Esophagus muscularis mucosa (tissue), 4 donors: Measurements from ENCODE around the gene BRCA1. TPM values are rescaled to one million over a fixed set of nuclear protein-coding genes. Genes with fewer than 3 reads are reported as not detected.

ENCODE experiments used
- DNase-seq: peaks from one replicate; pipeline ENCODE4 v3.0.0-alpha.2; 2017; ENCODE audit errors: extremely low spot score
- H3K27ac ChIP-seq, 4 donors: fragments of 200-600 bp; sonication (generic); replicated peaks in 1 of 4; 1 replicate in 3 of 4; 2 replicates in 1 of 4; pipeline ENCODE4 v1.5.1; 2016 to 2019; ENCODE audit warnings: mild to moderate bottlenecking in 1 of 4
- H3K27me3 ChIP-seq, 4 donors: fragments of 200-600 bp; sonication (generic); one replicate each; pipeline versions ENCODE4 v1.5.1 to v1.6.0; 2016 to 2019
- H3K36me3 ChIP-seq, 4 donors: fragments of 200-600 bp; sonication (generic); one replicate each; pipeline ENCODE4 v1.5.1; 2016 to 2019
- H3K4me1 ChIP-seq, 4 donors: fragments of 200-600 bp; sonication (generic); one replicate each; pipeline ENCODE4 v1.5.1; 2016 to 2019
- H3K4me3 ChIP-seq, 4 donors: fragments of 200-600 bp; sonication (generic); 1 replicate in 2 of 4; 2 replicates in 2 of 4; pipeline ENCODE4 v1.5.1; 2016 to 2019; ENCODE audit warnings: mild to moderate bottlenecking in 4 of 4, moderate library complexity in 1 of 4
- H3K9me3 ChIP-seq, 4 donors: fragments of 200-600 bp; sonication (generic); 1 replicate in 3 of 4; 2 replicates in 1 of 4; pipeline ENCODE4 v1.5.1; 2016 to 2019
- EP300 ChIP-seq: sonication (generic); formaldehyde crosslinking; IDR thresholded peaks from one replicate; pipeline ENCODE4 v1.6.1; 2017; ENCODE audit warnings: antibody characterized with exemption
- POLR2A ChIP-seq: fragments of 450-650 bp; IDR thresholded peaks from one replicate; pipeline ENCODE4 v1.6.1; 2017; ENCODE audit warnings: antibody characterized with exemption, moderate library complexity, mild to moderate bottlenecking, low read depth
- POLR2AphosphoS5 ChIP-seq, 2 donors: sonication (generic); formaldehyde crosslinking; IDR thresholded peaks; one replicate each; pipeline ENCODE4 v1.6.1; 2017; ENCODE audit warnings: antibody characterized with exemption in 2 of 2
- WGBS: methylation state at CpG from one replicate; pipeline ENCODE4 v1.1.5; 2018; 5-methylcytosine and 5-hydroxymethylcytosine counted together
- intact Hi-C: fragments of 100-400 bp; cut with DNase I; formaldehyde crosslinking; loops from one replicate; pipeline ENCODE4 v1.15.1; 2023
- total RNA-seq, 4 donors: library from RNA; depleted of rRNA; stranded (reverse); fragments of >200 nt; gene quantifications; one replicate each; pipeline versions ENCODE4 v1.1.0 to v1.2.1, GENCODE V29; 2016
- TF ChIP-seq, protein P1 (sequence below), 3 experiments: fragments of 200-600 bp in 2 of 3; fragments of 450-650 bp in 1 of 3; sonication (generic) in 2 of 3; IDR thresholded peaks; one replicate each; pipeline ENCODE4 v1.5.1; 2017 to 2019; ENCODE audit warnings: antibody characterized with exemption in 3 of 3, mild to moderate bottlenecking in 2 of 3, moderate library complexity in 1 of 3

BRCA1 gene
- total RNA-seq, 4 donors from 2014 or later = 3.1 to 7.6 (median 4.7) TPM

DNA sequence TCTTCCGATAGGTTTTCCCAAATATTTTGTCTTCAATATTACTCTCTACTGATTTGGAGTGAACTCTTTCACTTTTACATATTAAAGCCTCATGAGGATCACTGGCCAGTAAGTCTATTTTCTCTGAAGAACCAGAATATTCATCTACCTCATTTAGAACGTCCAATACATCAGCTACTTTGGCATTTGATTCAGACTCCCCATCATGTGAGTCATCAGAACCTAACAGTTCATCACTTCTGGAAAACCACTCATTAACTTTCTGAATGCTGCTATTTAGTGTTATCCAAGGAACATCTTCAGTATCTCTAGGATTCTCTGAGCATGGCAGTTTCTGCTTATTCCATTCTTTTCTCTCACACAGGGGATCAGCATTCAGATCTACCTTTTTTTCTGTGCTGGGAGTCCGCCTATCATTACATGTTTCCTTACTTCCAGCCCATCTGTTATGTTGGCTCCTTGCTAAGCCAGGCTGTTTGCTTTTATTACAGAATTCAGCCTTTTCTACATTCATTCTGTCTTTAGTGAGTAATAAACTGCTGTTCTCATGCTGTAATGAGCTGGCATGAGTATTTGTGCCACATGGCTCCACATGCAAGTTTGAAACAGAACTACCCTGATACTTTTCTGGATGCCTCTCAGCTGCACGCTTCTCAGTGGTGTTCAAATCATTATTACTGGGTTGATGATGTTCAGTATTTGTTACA lies 30.9 kb downstream of the BRCA1 start:
- no peaks in the 10 kb centered on the region for H3K9me3 ChIP-seq
- no peak overlapping the region for H3K27ac ChIP-seq
- no peaks in the 10 kb centered on the region for H3K27me3 ChIP-seq
- no peak overlapping the region for H3K4me3 ChIP-seq
- DNase-seq = no peak
- WGBS = 83% methylated on average over 4 of the region's 4 CpGs
- peaks cover 0 to 7% (median 5%) of the 10 kb centered on the region in 4 donors for H3K36me3 ChIP-seq
- TF ChIP-seq POLR2AphosphoS5 (IDR thresholded peaks at IDR 0.05) (no peak), POLR2A (no peak), EP300 (no peak)
- TF ChIP-seq, protein P1, sequence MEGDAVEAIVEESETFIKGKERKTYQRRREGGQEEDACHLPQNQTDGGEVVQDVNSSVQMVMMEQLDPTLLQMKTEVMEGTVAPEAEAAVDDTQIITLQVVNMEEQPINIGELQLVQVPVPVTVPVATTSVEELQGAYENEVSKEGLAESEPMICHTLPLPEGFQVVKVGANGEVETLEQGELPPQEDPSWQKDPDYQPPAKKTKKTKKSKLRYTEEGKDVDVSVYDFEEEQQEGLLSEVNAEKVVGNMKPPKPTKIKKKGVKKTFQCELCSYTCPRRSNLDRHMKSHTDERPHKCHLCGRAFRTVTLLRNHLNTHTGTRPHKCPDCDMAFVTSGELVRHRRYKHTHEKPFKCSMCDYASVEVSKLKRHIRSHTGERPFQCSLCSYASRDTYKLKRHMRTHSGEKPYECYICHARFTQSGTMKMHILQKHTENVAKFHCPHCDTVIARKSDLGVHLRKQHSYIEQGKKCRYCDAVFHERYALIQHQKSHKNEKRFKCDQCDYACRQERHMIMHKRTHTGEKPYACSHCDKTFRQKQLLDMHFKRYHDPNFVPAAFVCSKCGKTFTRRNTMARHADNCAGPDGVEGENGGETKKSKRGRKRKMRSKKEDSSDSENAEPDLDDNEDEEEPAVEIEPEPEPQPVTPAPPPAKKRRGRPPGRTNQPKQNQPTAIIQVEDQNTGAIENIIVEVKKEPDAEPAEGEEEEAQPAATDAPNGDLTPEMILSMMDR (IDR thresholded peaks at IDR 0.05) = no peak
- intact Hi-C loops = no loop called here
- peaks cover 0 to 21% (median 15%) of the 10 kb centered on the region in 4 donors for H3K4me1 ChIP-seq

DNA sequence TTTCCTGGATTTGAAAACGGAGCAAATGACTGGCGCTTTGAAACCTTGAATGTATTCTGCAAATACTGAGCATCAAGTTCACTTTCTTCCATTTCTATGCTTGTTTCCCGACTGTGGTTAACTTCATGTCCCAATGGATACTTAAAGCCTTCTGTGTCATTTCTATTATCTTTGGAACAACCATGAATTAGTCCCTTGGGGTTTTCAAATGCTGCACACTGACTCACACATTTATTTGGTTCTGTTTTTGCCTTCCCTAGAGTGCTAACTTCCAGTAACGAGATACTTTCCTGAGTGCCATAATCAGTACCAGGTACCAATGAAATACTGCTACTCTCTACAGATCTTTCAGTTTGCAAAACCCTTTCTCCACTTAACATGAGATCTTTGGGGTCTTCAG lies 32.3 kb downstream of the BRCA1 start:
- intact Hi-C loops = no loop called here

GRCh38 chr17:43090022-43090421 lies 35.1 kb downstream of the BRCA1 start:
- Histone ChIP-seq H3K9me3 (no peaks in the 10 kb centered on the region), H3K4me1 (peaks cover 1 to 24% (median 16%) of the 10 kb centered on the region in 4 donors), H3K4me3 (no peak overlapping the region), H3K27me3 (no peaks in the 10 kb centered on the region), H3K27ac (no peak overlapping the region), H3K36me3 (peaks cover 0 to 7% (median 2%) of the 10 kb centered on the region in 4 donors)
- no peak for DNase-seq
- 92% methylated on average over 2 of the region's 2 CpGs for WGBS
- TF ChIP-seq, protein P1 (IDR thresholded peaks at IDR 0.05) = no peak
- no peak for TF ChIP-seq POLR2A
- no peak for TF ChIP-seq EP300
- no peak for TF ChIP-seq POLR2AphosphoS5 (IDR thresholded peaks at IDR 0.05)
- intact Hi-C loops = no loop called here

More for the DNA sequence above, 32.3 kb downstream of the BRCA1 start:
- TF ChIP-seq POLR2AphosphoS5 (IDR thresholded peaks at IDR 0.05) (no peak), POLR2A (no peak), EP300 (no peak)
- TF ChIP-seq, protein P1 (IDR thresholded peaks at IDR 0.05) = no peak
- H3K27ac ChIP-seq = no peak overlapping the region
- H3K9me3 ChIP-seq = no peaks in the 10 kb centered on the region
- H3K4me1 ChIP-seq = peaks cover 0 to 21% (median 15%) of the 10 kb centered on the region in 4 donors
- WGBS = 65% methylated on average over 4 of the region's 4 CpGs
- H3K4me3 ChIP-seq = no peak overlapping the region
- H3K36me3 ChIP-seq = peaks cover 0 to 7% (median 5%) of the 10 kb centered on the region in 4 donors
- DNase-seq = no peak
- no peaks in the 10 kb centered on the region for H3K27me3 ChIP-seq

GRCh38 chr17:43085474-43085873 lies 39.7 kb downstream of the BRCA1 start:
- Histone ChIP-seq H3K9me3 (no peaks in the 10 kb centered on the region), H3K27ac (peak overlapping the region; percentile 74 to 81 (median 78)), H3K4me3 (no peak overlapping the region), H3K27me3 (no peaks in the 10 kb centered on the region), H3K4me1 (peaks cover 12 to 19% (median 16%) of the 10 kb centered on the region in 4 donors), H3K36me3 (peaks cover 0 to 9% (median 0%) of the 10 kb centered on the region in 4 donors)
- no peak for DNase-seq
- no peak for TF ChIP-seq EP300
- no peak for TF ChIP-seq POLR2A
- no peak for TF ChIP-seq POLR2AphosphoS5 (IDR thresholded peaks at IDR 0.05)
- TF ChIP-seq, protein P1 (IDR thresholded peaks at IDR 0.05) = no peak
- intact Hi-C loops = no loop called here
- WGBS = 90% methylated on average over 2 of the region's 2 CpGs
